Renal cortical epithelial cell (primary cell): ENCODE results near the gene MYLIP. TPM values are rescaled to one million over a fixed set of nuclear protein-coding genes. Genes with fewer than 3 reads are reported as not detected.

Experiments used
- DNase-seq: peaks from one replicate; pipeline ENCODE4 v3.0.0-alpha.2; 2011; ENCODE audit warnings: low read depth
- total RNA-seq: library from RNA; depleted of rRNA; stranded (reverse); fragments of >200 nt; gene quantifications from 2 replicates; pipeline ENCODE4 v1.2.3, GENCODE V29; 2014

The MYLIP gene
- total RNA-seq, result 8.0 and 22.3 TPM in 2 replicates

DNA sequence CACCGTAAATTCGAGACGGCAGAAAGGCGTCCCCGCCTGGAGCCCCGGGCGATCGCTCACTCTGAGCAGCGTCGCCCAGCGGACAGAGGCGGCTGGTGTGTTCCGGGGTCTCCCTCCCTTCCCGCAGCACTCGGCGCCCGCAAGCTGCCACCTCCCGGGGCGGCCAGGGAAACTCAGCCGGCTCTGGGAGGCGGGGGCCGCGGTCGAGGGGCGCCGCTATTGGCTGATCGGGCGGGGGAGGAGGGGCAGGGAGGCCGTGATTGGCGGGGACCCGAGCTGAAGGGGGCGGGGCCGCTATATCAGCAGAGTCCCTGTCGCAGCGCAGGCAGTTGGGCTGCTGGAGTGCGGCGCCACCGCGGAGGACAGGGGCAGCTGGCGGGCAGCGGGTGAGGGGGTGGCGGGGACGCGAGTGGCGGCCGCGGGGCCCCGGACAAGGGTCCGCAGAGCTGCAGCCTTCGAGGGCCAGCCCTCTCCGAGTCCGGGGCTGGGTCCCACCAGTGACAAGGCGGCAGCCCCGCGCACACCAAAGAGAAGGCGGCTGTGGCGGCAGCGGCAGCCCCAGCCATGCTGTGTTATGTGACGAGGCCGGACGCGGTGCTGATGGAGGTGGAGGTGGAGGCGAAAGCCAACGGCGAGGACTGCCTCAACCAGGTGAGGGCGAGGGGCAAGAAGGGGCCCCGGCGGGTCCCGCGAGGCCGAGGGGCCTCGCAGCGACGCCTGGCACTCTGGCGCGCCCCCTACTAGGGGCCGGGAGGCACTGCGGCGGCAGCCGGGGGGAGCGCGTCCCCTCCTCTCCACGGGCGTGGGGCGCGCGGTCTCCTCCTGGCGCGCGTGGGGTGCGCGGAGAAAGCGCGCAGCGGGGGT, at the start of gene MYLIP:
Gene MYLIP, plus strand, starts transcription at position 328 of the 864 bp plus-strand sequence. Its CDS starts 237 bp downstream, at position 565.
- peak; percentile 75 for DNase-seq

DNA sequence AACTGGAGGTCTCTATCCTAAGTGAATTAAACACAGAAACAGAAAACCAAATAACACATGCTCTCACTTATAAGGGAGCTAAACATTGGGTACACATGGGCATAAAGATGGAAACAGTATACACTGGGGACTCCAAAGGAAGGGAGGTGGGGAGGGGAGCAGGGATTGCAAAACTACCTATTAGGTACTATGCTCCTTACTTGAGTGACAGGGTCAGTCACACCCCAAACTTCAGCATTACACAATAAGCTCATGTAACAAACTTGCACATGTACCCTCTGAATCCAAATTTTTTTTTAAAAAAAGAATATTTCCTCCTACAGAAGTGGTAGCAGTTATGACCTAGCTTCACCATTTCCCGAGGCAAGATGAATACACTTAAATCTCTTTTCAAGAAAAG, 49.5 kb upstream of the MYLIP start:
- DNase-seq, result no peak

DNA sequence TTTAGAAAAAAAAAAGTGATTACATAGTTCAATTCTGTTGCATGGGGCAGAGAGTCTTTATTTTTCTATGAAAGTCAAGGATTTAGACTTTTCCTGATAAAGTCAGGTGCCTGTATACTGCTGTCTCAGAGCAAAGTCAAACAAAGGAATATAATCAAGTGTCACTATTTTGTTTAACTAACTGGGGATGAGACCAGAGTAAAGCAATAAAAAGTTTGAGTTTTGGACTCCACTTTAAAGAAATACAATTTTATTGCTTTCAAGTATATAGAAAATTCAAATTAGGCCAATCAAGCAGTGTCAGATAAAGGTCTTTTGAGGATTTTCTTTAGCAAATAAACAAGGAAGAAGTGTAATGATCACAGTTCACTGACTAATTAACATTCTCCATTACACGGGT, 48.7 kb upstream of the MYLIP start:
- no peak for DNase-seq

DNA sequence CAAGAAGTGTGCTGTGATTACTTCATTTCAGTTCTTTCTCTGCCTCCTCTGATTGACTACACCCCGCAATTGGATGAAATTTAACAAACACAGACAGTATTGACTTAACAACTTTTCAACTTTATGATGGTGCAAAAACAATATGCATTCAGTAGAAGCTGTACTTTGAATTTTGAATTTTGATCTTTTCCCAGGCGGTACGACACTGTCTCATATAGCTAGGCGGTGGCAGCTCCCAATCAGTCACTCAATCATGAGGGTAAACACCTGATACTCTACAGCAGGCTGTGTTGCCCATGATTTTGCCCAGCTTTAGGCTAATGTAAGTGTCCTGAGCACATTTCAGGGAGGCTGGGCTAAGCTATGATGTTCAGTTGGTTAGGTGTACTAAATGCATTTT, 47.6 kb upstream of the MYLIP start:
- no peak for DNase-seq

DNA sequence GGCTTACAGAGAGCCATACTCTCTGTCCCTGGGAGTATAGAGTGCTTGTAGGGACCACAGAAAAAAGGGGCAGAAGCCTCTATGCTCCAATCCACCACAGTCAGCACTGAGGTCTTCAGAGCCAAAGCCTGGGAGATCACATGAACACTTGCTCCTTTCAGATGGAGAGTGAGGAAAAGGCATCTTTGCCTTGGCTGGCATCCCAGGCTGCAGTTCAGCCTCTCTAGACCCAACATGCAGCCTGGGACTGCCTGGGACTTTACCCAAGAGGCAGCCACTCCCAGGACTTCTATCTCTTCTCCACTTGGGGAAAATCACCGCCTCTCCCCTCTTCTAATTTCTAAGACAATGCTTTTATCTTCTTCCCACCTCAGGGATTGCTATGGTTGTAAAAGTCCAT, 46.5 kb upstream of the MYLIP start:
- no peak for DNase-seq

DNA sequence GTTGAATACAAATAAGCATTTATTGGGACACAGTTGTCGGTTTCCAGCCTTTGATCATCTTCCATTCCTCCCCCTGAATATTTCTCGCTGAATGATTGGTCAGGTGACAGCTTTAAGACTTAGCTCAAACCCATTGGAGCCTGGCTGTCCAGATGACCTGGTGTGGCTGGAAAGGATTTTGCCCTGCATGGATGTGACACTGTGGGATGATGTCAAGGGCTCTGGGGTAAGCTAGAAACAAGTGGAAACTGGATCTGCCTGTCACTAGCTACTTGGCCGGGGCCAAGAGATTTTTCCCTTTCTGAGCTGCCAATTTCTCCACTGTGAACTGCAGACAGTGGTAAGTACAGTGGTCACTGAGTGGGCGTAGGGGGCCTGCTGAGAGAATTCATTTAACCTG, 41.9 kb upstream of the MYLIP start:
- DNase-seq, result no peak

DNA sequence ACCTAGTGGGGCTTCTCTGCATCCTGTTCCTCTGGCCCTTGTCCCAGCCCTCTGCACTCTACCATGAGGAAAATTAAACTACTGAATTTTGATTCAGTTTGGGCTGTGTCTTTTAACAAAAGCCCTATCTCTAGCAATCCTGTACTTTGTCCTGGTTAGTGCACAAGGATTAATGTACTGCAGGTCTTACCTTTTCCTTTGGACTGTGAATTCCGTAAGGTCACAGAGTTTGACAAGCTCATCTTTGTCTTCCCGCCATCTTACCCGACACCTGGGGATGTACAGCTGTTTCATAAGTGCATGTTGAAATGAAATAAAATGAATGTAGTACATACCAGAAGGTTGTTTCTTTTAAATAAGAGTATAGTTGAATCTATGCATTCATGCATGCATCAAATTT, 41.5 kb upstream of the MYLIP start:
- no peak for DNase-seq

DNA sequence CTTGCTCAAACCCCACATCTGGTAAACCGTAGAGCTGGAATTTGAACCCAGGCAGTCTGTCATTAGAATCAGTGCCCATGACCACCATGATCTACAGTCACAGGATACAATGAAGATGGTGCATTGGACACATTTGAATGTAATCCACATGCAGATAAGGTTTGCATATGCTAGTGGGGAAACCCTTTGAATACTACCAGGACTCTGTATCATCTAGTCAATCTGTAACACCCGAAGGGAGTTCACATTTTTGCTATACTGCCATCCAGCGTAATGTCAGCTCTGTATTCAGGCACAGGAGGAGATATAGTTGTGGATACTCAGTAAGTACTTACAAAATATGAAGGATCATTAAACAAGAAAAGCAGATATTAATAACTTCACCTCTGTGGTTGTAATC, 40.5 kb upstream of the MYLIP start:
- DNase-seq, result no peak

DNA sequence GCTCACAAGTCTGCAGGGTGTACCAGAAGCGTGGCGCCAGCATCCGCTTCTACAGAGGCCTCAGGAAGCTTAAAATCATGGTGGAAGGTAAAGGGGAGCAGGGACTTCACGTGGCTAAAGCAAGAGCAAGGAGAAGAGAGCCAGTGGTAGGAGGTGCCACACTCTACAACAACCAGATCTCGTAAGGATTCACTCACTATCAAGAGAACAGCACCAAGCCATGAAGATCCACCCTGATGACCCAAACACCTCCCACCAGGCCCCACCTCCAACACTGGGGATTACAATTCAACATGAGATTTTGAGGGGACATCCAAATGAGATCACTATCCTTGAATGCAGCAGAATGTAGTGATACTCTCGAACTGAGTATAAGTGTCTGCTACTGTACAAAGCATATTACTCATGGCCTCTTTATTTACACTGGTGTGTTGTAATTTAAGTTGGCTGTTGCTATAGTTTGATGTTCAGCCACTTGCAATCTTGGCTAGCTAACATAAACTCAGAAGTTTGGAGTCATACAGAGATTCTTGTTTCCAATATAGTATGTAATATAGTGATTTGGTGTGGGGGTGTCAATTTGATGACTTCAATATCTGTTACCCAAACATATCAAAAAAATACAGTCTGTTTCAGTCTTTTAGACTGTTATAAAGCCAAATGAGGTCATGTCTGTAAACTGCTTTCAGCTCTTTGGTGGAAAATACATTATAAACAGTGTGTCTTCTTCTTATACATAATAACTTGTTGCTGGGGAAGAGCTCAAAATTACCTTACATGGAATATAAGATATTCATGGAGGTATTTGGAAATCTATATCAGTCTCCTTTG, 39.4 kb upstream of the MYLIP start:
- DNase-seq, result peak; percentile 6

DNA sequence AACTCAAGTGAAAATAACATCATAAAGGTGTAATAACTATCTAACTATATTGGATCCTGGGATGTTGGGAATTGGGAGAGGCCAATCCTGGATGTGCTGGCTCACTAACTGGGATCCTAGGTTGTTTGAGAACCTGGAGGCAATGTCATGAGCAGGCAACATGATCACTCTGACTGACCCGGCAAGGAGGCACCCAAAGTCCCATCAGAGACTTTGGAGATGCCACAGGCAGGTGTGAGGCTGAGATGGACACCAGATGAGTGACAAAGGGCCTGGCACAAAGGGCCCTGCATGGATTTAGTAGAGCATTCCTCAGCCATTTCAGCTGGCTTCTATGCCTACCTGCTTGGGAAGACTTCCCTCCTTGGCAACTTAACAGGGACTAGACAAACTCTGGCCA, 38.4 kb upstream of the MYLIP start:
- no peak for DNase-seq

DNA sequence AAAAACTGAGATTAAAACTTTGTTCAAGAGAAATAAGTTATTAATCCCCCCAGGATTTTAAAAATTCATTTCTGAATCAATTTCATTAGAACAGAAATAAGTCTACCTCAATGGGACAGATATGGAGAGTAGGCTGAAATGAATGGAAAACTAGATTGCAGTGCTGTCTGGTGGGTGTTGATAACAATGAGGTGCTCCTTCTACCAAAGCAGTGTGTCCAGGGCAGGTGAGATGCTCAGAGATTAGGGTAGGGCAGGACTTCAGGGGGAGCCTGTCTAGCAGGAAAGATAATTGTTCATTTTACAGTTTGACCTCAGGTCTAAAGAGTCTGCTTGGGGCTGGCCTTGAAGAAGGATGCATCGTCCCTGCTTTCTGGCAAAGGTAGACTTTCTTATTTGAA, 38.0 kb upstream of the MYLIP start:
- DNase-seq, result no peak

DNA sequence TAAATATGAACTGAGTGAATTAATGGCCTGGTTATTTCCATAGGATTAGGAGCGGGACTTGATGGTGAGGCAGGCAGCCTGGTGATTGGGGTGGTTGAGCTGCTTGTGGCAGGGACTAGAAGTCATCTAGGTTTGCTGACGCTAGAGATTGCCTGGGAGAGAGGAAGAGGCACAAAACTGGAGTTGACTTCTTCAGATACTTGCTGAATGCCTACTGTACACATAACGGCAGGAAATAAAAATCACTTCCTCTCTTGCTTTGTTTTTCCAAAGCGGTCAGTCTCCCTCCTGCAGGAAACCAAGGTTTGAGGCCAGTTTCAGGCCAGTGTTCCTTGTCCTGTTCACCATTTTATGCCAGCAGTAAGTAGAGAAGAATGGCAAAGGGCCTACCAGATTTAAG, 36.7 kb upstream of the MYLIP start:
- DNase-seq, result no peak

DNA sequence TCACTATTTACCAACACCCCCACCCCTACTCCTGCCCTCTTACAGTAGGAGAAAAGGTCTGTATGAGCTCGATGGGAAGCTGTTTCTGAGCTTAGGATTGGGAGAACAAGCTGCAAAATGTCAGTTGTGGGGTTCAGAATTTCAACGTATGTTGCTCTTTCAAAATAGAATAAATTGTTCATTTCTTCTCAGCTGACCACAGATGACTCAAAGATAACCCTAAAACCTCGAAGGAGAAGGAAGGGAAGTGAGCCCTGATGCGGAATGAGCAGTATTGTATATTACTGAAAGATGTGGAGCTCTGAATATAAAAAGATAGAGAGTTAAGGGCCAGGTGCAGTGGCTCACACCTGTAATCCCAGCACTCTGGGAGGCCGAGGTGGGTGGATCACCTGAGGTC, 35.9 kb upstream of the MYLIP start:
- no peak for DNase-seq

DNA sequence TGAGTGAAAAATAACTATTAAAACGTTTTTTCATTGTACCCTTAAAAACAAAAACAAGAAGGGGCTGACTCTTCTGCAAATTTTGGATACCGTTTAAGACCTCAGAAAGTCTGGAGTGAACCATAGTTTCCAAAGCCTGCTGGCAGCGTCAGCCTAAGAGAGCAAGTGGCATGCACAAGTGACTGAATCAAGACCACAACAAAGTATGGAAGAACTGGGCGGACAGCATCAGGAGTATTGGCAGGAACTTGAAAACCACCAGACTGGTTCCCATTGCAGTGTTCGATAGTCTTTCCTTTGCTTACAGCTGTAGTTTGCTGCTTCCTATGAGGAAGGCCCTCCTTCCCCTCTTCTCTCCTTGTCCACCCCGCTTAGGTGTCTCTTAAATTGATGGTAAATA, 33.7 kb upstream of the MYLIP start:
- no peak for DNase-seq

DNA sequence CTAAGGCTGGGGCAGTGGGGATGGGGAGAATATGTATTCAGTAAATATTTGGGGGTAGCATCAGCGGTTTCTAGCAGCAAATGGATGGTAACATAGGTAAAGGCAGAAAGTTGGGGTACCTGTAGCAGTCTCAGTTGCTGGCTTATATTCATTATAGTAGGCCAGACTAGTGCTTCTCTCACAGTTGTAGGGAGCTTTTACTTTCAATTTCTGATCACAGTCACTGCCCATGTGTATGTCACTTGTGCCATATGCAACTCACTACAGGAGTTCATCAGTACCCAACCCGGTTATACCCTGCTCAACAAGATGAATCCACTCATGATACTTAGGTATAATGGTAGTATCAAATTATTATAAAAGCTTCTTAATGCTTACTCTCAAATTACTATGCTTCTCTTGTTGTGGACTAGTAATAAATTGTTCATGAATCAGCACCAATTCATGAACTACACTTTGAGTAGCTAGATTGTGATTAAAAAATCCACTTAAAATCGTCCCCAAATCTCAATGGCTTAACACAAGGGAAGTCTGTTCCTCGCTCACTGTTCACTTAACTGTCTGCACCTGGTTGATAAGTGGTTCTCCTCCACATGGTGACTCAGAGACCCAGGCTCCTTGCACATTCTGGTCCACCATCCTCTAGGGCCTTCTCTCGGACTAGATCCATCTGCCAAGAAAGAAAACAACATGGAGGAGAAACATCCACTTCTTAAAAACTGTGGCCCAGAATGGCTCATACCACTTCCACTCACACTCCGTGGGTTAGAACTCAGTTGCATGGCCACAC, 31.3 kb upstream of the MYLIP start:
- no peak for DNase-seq

DNA sequence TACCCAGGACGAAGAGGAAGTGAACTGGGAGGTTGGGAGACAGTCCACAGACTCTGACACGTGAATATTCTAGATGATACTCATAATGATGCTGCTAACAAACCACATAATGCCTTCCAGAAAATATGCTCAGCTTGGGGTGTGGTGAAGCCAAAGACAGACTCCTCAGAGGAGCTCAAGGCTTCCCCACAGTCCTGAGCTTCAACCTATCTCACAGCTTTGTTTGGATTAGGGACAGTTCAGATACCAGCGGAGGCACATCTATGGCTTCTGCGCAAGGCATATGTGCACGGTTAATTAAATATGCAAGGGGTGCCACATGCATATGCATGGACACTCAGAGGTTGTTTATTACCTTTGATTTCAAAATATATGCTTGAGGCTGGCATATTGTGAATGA, 30.7 kb upstream of the MYLIP start:
- DNase-seq, result no peak

DNA sequence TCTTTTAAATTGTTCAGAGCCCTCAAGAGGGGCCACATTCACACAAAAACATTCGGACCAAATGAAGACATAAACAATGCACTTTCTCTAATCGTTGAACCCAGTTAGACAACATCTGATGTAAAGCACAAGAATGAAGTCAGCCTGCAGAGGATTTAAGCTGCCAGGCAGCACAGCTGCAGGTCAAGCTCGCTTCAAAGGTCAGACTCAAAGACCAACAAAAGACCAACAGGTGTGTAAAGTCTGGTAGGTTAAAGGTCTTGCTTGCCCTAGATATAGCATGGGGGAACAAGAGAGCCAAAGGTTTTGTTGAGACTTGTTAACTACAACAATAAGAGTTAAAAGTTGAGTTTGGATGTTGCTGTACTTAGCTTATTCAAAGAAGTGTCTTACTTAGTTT, 26.7 kb upstream of the MYLIP start:
- no peak for DNase-seq

DNA sequence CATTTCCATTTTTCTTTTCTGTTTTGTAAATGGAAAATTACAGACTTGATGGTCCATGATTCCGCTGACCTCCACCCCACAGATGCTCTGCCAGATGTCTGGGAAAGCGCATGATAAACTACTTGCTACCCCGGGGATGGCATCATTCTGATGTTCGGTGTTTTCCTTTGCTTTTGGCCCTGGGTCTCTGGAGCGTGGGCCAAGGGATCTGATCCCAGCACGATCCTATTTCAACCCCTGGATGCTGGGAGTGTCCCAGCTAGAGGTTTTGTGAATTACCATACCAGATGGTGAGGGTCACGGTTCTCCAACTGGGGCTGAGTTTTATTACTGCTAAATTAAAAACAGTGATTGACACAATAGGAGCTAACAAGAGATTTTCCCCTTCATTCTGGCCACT, 25.2 kb upstream of the MYLIP start:
- no peak for DNase-seq

DNA sequence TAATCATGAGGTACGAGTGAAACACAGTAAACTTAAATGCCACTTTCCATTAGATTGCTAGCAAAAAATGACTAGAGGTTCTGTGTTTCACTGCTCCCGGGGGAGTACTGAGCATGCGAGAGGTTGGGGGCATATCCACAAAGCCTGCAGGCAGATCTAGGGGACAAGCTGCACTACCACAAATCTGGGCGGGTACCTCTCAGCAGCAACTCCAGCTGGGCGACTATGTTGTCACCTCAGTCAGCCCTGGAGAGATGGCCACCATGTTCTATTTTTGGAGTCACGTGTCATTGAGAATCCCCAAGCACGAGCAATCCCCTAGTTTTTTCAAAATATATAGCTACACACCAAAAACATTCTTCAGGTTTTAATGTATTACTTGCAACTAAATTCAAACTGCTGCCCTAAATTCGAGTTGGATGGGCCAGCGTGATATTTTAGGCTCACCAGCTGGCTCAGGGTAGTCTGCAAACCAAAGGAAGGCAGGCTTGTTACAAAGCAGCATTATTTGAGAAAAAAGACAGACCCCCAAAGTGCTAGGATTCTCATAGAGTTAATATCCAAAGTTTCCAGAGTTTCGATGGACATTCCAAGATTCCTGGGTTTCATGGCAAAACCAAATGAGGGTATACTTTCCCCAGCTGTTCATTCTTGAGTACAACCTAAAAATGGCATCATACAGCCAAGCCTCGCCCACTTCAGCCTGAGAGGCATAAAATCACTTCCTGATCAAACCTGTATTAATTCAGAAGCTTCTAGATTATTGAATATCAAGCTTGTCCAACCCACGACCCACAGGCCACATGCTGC, 24.1 kb upstream of the MYLIP start:
- no peak for DNase-seq

DNA sequence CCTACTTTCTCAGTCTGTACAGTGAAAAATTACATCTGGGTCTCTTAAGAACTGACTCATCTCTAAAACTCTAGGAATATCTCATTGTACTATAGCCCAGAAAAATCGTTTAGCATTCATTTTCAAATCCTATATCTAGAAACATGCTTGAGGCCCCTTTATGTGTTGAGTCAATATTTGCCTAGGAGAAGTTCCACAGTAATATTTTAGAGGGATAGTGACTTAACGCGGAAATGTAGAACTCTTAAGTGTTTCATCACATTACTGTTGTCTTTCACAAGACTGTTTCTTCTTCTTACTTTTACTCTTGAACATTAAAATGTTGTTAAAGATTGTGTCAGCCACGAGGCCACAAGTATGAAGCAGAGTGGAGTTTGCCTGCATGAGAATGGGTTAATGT, 23.0 kb upstream of the MYLIP start:
- no peak for DNase-seq

DNA sequence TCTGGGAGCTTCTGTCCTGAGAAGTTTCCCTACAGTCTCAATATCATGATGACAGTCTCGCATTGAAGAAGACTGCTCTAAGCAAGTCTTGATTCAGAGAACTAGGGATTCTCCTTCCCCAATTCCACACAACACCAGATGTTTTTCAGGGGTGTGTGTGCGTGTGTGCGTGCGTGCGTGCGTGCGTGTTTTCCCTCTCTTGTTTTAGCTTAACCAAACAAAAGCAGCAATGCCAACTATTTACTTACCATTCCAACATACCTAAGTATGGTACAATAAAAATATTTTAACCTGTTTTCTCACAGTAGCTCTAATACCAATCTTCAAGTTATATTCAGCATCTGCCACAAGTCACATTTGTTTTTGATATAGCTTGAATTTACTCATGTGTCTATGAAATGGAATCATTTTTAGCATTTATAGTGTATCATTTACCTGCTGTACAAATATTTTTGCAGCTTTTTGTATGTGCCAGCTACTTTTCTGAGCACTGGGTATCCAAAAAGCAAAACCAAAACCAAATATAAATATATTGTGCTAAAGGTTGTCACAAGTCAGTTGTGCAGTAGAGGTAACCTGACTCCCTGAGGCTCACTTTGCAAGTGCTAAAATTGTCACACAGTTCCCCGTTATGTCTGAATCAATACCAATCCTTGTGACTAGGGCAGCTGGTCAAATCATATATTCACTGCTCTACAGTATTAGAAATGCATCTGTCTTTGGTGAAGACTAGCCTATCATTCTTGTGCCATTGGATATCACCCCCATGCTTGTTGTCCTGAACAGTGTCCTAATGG, 21.7 kb upstream of the MYLIP start:
- no peak for DNase-seq
